Measurements from ENCODE around the gene TTF1. TPM values are rescaled to one million over a fixed set of nuclear protein-coding genes. Genes with fewer than 3 reads are reported as not detected.

Gene TTF1
- total RNA-seq, 4 donors from 2014 or later, result 6.4 to 14.2 (median 9.4) TPM

- in situ Hi-C loops (cut with MboI; ENCODE audit: low pct_ligation_motif_present in 1 of 4, low pct_unique_long_range_greater_than_20kb in 1 of 4, low sequenced_read_pairs in 3 of 4), result loop anchor here in 2 of 4 donors (25.0 kb wide), 1 partner anchor 408 kb away; no protein-coding TSS in a partner anchor
Observed at GRCh38 chr9:132404228-132404881, 2.3 kb downstream of the TTF1 start.

DNA sequence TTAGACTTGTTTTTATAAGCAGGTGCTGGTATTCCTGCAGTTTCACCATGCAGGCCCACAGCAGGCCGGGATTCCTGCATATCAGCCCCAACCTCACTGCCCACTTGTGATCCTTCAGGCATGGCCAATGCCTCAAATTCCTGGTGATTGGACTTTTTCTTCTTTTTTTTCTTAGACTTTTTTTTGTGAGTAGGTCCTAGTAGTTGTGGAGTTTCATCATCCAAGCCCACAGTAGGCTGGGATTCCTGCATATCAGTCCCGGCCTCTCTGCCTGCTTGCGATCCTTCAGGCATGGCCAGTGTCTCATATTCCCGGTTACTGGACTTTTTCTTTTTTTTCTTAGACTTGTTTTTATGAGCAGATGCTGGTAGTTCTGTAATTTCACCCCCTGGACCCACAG, 4.8 kb downstream of the TTF1 start:
- 89 to 100% methylated on average over 3 to 4 of the region's 4 CpGs for WGBS, 2 donors (ENCODE audit: low coverage in 1 of 2)
- DNase-seq, result no peak
- TF ChIP-seq POLR2AphosphoS5 (IDR thresholded peaks at IDR 0.05), result no peak
- TF ChIP-seq, protein P1, sequence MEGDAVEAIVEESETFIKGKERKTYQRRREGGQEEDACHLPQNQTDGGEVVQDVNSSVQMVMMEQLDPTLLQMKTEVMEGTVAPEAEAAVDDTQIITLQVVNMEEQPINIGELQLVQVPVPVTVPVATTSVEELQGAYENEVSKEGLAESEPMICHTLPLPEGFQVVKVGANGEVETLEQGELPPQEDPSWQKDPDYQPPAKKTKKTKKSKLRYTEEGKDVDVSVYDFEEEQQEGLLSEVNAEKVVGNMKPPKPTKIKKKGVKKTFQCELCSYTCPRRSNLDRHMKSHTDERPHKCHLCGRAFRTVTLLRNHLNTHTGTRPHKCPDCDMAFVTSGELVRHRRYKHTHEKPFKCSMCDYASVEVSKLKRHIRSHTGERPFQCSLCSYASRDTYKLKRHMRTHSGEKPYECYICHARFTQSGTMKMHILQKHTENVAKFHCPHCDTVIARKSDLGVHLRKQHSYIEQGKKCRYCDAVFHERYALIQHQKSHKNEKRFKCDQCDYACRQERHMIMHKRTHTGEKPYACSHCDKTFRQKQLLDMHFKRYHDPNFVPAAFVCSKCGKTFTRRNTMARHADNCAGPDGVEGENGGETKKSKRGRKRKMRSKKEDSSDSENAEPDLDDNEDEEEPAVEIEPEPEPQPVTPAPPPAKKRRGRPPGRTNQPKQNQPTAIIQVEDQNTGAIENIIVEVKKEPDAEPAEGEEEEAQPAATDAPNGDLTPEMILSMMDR (IDR thresholded peaks at IDR 0.05), result no peak
- TF ChIP-seq POLR2A (IDR thresholded peaks at IDR 0.05), result no peak
- no peak for TF ChIP-seq EP300 (IDR thresholded peaks at IDR 0.05; ENCODE audit: low read depth)
- H3K27ac ChIP-seq, result no peak overlapping the region
- intact Hi-C loops (cut with DNase I; ENCODE audit: low total_unique reads), result no loop called here
- in situ Hi-C loops (cut with MboI; ENCODE audit: low pct_ligation_motif_present in 1 of 4, low pct_unique_long_range_greater_than_20kb in 1 of 4, low sequenced_read_pairs in 3 of 4), result loop anchor here in 2 of 4 donors (25.0 kb wide), 1 partner anchor 410 kb away; no protein-coding TSS in a partner anchor
- H3K9me3 ChIP-seq, result no peaks in the 10 kb centered on the region
- H3K27me3 ChIP-seq, result no peaks in the 10 kb centered on the region
- H3K4me3 ChIP-seq, result no peak overlapping the region
- peaks cover 0 to 32% (median 14%) of the 10 kb centered on the region in 4 donors for H3K36me3 ChIP-seq
- peaks cover 6 to 21% (median 8%) of the 10 kb centered on the region in 4 donors for H3K4me1 ChIP-seq

More at GRCh38 chr9:132404228-132404881, 2.3 kb downstream of the TTF1 start:
- H3K4me3 ChIP-seq, result no peak overlapping the region
- peaks cover 4% of the 10 kb centered on the region for H3K27me3 ChIP-seq
- no peak overlapping the region for H3K27ac ChIP-seq
- no peaks in the 10 kb centered on the region for H3K9me3 ChIP-seq
- TF ChIP-seq, protein P1 (IDR thresholded peaks at IDR 0.05), result no peak
- no peak for TF ChIP-seq EP300 (IDR thresholded peaks at IDR 0.05; ENCODE audit: low read depth)
- no peak for TF ChIP-seq POLR2A (IDR thresholded peaks at IDR 0.05)
- TF ChIP-seq POLR2AphosphoS5 (IDR thresholded peaks at IDR 0.05), result no peak
- peaks cover 6 to 25% (median 8%) of the 10 kb centered on the region in 4 donors for H3K4me1 ChIP-seq
- DNase-seq, result no peak
- 64 to 71% methylated on average over 7 to 9 of the region's 9 CpGs for WGBS, 2 donors (ENCODE audit: low coverage in 1 of 2)
- intact Hi-C loops (cut with DNase I; ENCODE audit: low total_unique reads), result no loop called here
- H3K36me3 ChIP-seq, result peaks cover 0 to 12% (median 6%) of the 10 kb centered on the region in 4 donors

GRCh38 chr9:132395560-132395959, 11.1 kb downstream of the TTF1 start:
- intact Hi-C loops (cut with DNase I; ENCODE audit: low total_unique reads) (no loop called here), in situ Hi-C loops (cut with MboI; ENCODE audit: low pct_ligation_motif_present in 1 of 4, low pct_unique_long_range_greater_than_20kb in 1 of 4, low sequenced_read_pairs in 3 of 4) (no loop called here)
- H3K4me3 ChIP-seq, result no peak overlapping the region
- no peaks in the 10 kb centered on the region for H3K4me1 ChIP-seq
- H3K27me3 ChIP-seq, result no peaks in the 10 kb centered on the region
- no peak for DNase-seq
- TF ChIP-seq EP300 (IDR thresholded peaks at IDR 0.05; ENCODE audit: low read depth) (no peak), POLR2AphosphoS5 (IDR thresholded peaks at IDR 0.05) (no peak), POLR2A (IDR thresholded peaks at IDR 0.05) (no peak)
- TF ChIP-seq, protein P1 (IDR thresholded peaks at IDR 0.05), result no peak
- H3K27ac ChIP-seq, result no peak overlapping the region
- no peaks in the 10 kb centered on the region for H3K9me3 ChIP-seq
- WGBS, 2 donors (ENCODE audit: low coverage in 1 of 2), result 82% methylated on average over 11 of the region's 11 CpGs
- H3K36me3 ChIP-seq, result peaks cover 0 to 76% (median 37%) of the 10 kb centered on the region in 4 donors

DNA sequence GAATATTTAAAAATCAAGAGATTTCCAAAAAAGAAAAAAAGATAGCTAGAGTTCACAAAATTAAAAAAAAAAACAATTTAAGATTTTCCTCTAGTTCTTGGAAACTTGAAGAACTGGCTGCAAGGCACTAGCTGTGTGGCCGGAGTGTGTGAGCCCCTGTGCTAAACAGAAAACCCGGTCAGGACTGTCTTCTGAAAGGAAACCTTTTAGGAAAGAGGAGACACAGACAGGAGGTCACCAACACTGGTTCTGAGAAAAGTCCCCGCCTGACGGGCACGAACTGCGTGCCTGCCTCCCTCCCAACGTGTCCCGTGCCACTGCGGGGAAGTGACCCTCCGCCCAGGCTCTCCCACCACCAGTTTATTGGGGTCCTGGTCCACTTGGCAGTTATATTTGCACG, 15.2 kb downstream of the TTF1 start:
- Histone ChIP-seq H3K4me3 (no peak overlapping the region), H3K36me3 (peaks cover 0 to 79% (median 37%) of the 10 kb centered on the region in 4 donors), H3K9me3 (no peaks in the 10 kb centered on the region), H3K4me1 (no peaks in the 10 kb centered on the region), H3K27ac (no peak overlapping the region), H3K27me3 (no peaks in the 10 kb centered on the region)
- DNase-seq, result no peak
- in situ Hi-C loops (cut with MboI; ENCODE audit: low pct_ligation_motif_present in 1 of 4, low pct_unique_long_range_greater_than_20kb in 1 of 4, low sequenced_read_pairs in 3 of 4), result no loop called here
- intact Hi-C loops (cut with DNase I; ENCODE audit: low total_unique reads), result no loop called here
- WGBS, 2 donors (ENCODE audit: low coverage in 1 of 2), result 88% methylated on average over 11 of the region's 11 CpGs; no CpG with 5 or more reads in 1 of the 2 donors
- TF ChIP-seq POLR2AphosphoS5 (IDR thresholded peaks at IDR 0.05), result no peak
- TF ChIP-seq EP300 (IDR thresholded peaks at IDR 0.05; ENCODE audit: low read depth), result no peak
- TF ChIP-seq, protein P1 (IDR thresholded peaks at IDR 0.05), result no peak
- TF ChIP-seq POLR2A (IDR thresholded peaks at IDR 0.05), result no peak
